Ishikawa (cell line): Measurements from ENCODE around the gene SHISA9.

ENCODE experiments used
- CEBPB ChIP-seq: IDR thresholded peaks from 2 replicates; pipeline ENCODE4 v1.6.1; 2012
- EP300 ChIP-seq: IDR thresholded peaks from 2 replicates; pipeline ENCODE4 v1.6.1; 2012; ENCODE audit warnings: borderline replicate concordance
- RAD21 ChIP-seq: IDR thresholded peaks from 2 replicates; pipeline ENCODE4 v1.6.1; 2012; ENCODE audit warnings: low read depth
- TF ChIP-seq, protein P1 (sequence below): IDR thresholded peaks from 2 replicates; pipeline ENCODE4 v1.6.1; 2012; ENCODE audit warnings: low read depth, mild to moderate bottlenecking

DNA sequence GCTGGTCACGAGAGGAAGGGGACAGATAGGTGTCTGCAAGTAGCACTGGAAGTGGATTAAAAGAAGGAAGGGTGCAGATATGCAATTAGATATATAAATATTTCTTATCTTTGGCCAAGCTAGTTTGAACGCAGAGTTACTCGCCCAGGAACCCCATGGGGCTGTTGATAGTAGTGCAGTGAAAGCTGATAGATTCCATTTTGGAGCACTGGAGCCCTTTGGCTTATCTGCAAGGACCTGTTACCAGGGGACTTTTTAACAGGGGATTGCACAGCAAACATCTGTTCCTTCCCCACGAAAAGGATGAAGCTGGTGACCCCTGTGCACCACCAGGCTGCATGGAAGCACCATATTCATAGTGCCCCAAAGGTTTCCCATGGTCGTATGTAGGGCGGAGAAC, 218.7 kb downstream of the SHISA9 start:
- TF ChIP-seq RAD21 (no peak), CEBPB (no peak), EP300 (no peak)
- TF ChIP-seq, protein P1, sequence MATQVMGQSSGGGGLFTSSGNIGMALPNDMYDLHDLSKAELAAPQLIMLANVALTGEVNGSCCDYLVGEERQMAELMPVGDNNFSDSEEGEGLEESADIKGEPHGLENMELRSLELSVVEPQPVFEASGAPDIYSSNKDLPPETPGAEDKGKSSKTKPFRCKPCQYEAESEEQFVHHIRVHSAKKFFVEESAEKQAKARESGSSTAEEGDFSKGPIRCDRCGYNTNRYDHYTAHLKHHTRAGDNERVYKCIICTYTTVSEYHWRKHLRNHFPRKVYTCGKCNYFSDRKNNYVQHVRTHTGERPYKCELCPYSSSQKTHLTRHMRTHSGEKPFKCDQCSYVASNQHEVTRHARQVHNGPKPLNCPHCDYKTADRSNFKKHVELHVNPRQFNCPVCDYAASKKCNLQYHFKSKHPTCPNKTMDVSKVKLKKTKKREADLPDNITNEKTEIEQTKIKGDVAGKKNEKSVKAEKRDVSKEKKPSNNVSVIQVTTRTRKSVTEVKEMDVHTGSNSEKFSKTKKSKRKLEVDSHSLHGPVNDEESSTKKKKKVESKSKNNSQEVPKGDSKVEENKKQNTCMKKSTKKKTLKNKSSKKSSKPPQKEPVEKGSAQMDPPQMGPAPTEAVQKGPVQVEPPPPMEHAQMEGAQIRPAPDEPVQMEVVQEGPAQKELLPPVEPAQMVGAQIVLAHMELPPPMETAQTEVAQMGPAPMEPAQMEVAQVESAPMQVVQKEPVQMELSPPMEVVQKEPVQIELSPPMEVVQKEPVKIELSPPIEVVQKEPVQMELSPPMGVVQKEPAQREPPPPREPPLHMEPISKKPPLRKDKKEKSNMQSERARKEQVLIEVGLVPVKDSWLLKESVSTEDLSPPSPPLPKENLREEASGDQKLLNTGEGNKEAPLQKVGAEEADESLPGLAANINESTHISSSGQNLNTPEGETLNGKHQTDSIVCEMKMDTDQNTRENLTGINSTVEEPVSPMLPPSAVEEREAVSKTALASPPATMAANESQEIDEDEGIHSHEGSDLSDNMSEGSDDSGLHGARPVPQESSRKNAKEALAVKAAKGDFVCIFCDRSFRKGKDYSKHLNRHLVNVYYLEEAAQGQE, result no peak
